ENCODE results near the gene WDR35.
"Not testable (repeated sequence)": the region's sequence is repeated elsewhere in the genome, so short reads cannot be mapped to it uniquely, and the experiment has no call there.

WDR35 gene

DNA sequence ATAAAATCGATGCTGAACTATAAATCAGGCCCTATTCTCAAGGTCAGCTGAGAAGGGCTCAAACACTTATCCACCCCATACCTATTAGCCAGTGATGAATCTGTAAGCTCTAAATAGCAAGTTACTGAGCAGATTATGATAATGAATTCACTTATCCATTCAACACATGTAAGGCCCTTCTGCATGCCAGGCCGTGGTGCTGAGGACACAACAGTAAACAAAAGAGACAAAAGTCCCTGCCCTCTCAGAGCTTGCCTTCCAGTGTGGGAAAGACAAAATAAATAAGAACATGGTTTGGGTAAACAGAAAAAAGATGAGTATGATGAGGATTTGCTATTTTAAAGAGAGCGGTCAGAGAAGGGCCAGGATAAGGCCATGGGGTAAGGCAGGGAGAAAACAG, 99.8 kb downstream of the WDR35 start:
- DNase-seq, result no peak

DNA sequence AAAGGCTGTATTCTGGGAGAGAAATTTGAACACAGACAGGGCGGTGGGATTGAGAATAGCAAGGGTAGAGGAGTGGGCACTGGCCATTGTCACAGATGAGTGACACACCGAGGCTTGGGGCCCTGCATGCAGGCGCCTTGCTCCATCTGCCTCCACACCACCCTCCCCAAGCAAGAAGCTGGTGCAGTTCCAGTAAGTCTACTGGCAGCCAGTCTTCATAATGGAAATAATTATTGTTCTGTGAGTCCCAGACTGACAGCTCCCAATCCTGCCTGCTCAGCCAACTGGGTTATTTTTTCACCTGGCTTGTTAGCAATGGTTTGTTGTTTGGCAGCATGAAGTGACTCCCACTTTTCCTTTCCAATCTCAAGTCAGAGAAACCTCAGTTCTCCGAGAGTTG, 101.1 kb downstream of the WDR35 start:
- DNase-seq, result no peak

DNA sequence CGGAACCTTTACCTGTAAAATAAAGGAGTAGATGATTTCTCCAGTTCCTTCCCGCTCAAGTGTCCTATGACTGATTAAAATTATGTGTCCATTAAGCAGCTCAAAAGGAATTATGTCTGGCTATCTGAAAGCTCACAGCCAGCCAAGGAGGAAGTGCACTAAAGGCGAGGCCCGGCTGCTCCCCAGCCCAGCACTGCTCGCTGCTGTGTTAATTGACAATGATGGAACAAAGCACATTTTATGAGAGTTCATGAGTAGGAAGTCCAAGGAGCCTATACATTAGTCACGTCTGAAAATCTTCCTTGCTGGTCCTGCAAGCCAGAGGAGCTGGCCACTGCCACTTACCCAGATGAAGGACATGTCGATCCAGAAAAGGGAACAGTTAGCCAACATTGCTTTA, 102.4 kb downstream of the WDR35 start:
- no peak for DNase-seq

DNA sequence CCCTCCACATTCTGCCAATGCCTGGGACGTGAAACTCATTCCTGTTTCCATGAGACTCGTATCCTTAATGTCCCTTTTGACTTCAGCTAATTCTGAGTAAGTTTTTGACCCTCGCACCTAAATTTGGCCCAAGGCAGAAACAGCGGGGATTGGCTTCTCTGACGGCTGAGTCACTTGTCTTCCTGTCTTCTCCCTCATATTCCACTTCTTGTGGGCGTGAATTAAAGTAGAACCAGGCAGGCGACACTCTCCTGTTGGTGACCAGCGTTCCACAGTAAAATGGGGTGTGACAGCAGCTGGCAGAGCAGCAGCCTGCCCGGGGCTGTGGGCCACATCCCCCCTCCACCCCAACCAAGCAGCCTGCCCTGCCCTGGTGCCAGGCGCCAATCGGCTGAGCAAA, 103.6 kb downstream of the WDR35 start:
- DNase-seq, result no peak

DNA sequence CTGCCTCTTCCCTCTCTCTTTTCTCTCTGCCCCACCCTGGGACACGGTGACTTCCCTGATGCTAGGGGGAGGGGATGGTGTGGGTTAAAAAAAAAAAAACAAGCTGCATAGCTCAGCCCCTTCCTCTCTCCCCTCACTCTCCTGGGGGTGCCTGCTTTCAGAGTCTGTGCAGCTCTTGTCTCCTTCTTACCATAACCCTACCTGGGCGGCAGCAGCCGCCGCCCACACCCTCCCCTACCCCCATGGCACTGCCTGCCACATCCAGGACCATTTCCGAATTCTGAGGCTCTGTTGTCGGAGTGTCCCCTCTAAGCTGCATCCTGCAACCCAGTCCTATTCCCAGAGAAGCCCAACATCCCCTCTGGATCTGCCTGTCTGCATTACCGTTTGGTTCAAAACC, 104.1 kb downstream of the WDR35 start:
- no peak for DNase-seq

DNA sequence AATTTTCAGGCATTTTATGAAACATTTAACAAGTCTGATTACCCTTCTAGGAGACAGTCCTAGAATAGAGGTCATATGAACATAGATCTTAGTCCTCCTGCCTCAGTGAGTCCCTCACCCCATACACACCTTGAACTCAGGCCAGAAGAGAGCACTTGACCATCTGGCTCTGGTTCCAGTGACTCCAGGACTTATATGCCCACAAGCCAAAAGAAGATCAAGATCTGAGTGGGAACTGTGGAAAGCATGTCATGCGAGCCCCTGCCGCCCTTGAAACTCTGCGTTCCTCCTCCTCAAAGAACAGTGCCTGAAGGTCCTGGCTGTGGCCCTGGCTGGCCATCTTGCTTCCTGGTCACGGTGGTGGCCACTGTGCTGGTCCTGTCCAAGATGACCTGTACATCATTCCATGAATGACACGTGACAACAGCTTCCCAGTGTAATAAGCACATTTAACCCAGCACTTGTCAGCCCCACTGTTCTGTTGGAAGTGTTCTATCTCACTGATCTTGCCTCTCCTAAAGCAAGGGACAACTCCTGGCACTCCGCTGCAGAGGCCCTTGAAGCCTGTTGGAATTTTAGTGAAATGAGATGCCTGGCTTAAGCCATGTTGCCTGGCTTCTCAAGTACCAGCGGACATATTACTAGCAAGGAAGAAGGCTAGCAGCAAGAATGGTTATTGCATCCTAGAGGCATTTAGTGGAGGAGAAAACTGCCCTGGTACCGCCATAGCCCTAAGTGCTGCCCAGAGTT, 105.8 kb downstream of the WDR35 start:
- no peak for DNase-seq

DNA sequence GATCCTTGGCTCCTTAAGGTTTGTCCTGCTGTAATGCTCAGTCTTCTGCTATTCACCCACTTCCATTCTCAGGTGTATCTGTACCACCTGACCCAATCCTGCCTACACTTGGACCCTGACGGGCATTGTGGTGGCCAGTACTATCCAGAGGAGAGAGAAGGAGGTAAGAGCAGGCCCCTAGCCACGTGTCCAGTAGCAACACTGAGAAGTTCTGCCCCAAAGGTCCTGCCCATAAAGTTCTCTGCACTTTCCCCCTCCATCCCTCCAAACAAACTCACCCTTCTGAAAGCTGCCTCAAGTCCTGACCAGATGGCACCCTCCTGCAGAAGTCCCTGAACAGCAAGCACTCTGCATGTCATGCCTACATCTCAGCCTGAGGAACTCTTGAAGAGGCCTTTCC, 106.4 kb downstream of the WDR35 start:
- no peak for DNase-seq

DNA sequence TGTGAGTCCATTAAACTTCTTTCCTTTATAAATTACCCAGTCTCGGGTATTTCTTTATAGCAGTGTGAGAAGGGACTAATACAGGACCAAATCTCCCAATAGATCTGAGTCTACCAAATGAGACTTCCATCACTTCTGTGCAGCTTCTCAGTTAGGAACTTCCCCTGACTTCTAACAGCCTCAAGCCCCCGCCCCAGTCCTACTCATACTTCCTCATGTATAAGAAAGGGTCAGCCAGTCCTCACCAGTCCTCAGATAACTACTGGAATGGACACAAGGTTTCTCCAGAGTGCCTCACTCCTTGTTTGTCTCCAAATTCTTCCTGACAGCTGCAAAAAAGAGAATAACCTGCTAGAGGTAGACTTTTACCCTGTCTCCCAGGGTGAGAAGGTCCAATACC, 107.6 kb downstream of the WDR35 start:
- no peak for DNase-seq

DNA sequence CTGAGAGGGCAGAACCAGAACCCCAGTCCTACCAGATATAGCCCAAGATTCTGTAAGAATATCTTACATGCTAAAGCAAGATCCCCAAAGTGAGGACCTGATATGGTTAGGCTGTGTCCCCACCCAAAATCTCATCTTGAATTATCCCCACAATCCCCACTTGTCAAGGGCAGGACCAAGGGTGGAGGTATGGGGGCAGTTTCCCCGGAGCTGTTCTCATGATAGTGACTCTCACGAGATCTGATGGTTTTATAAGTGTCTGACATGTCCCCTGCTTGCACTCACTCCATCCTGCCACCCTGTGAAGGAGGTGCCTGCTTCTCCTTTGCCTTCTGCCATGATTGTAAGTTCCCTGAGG, 108.0 kb downstream of the WDR35 start:
- no peak for DNase-seq

DNA sequence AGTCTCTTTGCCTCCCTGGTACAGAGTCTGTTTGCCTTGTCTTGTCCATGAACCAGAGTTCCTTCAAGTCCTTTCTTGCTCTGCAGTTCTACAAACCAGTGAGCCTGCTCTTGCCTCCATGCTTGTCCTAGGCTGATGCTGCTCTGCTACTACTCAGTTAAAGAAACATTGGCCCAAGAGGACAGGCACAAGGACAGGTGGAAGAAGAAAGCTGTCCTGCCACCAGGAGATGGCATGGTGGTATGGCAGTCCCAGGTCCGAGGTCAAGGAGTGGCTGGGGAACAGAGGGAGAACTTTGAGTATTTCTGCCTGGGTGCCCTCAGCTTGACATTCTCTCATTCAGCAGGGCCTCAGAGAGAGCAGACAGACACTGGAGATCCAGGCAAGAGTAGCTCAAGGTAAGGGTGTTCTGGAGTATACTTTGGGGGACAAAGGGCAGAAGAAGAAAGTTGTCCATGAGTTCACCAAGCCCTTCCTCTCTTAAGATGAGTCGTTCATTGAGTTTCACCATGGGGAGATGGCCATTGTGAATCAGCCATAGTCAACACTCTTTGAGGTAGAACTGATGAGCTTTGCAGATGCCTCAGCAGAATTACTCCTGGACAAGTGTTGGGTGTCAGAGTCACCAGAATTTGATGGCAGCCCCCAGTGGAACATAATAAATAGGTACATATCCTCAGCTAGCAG, 108.5 kb downstream of the WDR35 start:
- DNase-seq, result no peak

DNA sequence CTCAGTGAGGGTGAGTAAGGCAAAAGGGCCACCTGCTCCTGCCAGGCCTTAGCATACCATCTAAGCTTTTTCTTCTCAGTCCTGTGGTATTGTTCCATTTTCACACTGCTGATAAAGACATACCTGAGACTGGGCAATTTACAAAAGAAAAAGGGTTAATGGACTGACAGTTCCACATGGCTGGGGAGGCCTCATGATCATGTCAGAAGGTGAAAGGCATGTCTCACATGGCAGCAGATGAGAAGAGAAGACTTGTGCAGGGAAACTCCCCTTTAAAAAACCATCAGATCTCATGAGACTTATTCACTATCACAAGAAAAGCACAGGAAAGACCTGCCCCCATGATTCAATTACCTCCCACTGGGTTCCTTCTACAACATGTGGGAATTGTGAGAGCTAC, 109.7 kb downstream of the WDR35 start:
- DNase-seq, result not testable (repeated sequence)

DNA sequence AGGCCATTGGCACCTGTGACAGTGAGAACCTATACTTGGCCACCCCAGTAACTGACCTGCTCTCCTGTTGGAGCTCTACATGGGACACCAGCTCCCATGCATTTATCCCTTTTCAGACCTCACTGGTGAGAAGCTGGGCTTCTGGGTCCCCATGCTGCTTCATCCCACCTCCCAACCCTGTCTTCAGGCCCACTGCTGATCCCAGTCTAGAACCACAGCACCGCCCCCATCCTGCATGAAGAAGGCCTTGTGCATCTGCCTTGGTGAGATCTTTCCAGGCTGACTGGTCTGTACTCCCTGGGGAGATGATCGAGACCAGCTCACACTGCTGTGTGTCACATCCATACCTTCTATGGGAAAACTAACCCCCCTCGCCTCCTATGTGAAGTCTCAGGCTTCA, 110.8 kb downstream of the WDR35 start:
- DNase-seq, result no peak

DNA sequence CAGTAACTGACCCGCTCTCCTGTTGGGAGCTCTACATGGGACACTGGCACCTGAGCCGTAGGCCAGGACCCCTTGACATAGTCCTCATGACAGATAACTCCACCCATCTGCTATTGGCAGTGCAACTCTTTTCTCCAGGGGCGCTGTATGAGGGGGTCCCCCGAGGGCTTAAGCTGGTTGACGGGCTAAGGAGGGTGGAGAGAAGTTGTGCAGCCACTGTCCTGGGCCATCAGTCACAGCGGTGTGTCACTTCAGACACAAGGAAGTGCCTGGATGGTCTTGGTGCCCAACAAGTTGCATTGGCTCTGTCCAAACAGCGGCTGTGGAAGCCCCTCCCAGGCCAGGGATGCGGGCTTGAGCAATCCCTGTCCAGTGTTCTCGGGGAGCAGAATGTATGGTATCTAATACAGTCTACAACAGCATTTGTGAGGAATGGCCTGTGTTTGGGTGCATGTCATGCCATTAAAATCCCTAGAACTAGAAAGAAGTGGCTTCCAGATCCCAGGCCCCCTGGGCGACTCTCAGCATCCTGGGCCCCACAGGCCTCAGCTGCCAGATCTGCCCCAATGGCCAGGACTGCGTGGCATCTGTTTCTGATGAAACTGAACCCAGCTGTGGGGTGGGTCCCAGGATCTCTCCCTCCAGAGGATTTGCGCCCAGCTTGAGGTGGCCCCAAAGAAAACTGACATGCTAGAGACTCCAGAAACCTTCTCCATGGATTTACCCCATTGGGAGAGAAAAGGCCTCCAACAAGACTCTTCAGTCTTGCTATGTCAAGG, 111.4 kb downstream of the WDR35 start:
- DNase-seq, result no peak

DNA sequence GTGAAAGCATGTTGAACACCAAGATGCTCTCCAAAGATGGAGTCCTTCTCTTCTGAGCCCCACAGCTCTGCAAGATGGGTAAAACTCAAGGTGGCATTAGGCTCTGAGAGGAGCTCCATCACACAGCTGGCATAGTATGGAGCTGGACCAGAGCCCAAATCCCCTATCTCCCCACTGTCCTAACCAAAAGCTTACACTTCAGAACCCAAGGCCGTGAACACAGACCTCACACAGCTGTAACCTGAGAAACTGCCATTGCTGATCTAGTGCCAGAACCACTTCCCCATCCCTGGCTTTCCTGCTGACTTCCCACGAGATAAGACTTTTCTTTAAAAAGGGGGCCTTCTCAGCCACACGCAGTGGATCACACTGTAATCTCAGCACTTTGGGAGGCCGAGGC, 113.2 kb downstream of the WDR35 start:
- DNase-seq, result no peak

DNA sequence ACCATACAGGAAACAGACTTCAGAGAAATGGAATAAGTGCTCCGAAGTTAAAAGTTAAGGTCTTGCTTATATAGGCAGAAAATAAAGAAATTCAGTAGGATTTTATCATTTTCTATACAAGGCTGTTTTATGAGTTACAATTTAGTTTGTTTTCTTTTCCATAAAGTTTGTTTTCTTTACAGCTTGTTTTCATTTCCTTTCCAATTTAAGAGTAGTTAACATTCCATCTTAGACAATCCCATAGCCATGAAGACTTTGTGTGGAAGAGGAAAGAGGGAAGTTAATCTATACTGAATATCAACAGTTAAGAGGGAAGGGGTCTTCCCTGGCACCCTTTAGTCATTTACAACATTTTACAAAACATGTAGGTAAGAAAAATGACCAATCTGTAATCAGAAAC, 114.6 kb downstream of the WDR35 start:
- DNase-seq, result no peak

DNA sequence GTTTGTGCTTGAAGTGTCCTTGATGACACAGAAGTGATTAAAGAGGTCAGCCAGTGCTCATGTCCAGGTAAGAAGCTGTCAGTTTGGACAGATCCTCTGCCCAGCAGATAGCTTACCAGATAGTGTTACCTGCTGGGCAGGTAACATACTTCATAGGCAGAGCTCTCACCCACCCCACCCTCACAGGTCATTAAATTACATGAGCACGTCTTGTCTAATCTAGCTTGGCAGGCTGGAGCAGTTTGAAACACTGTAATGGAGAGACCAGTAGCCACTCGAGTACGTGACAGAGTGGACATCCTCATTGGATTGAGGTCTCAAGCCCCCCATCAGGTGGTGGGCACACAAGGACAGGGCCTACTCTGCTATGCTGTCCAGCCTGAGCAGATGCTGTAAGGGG, 115.2 kb downstream of the WDR35 start:
- no peak for DNase-seq

DNA sequence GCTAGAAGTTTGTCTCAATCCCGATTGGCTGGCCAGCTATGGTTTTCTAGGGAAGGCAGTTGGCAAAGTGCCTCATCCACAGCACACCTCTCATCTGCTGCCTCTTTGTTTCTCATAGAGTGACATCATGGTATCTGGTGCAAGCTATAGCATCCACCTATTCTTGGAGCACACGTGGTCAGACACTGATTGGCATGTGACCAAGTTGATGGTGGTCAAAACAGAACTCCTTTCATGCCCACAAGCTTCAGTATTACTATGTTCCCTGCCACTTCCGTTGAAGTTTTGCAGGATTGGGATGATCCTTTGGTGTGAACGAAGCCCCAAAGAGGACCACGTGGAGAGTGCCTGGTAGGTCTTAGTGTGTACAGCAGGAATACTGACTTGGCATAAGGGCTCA, 116.9 kb downstream of the WDR35 start:
- DNase-seq, result no peak

DNA sequence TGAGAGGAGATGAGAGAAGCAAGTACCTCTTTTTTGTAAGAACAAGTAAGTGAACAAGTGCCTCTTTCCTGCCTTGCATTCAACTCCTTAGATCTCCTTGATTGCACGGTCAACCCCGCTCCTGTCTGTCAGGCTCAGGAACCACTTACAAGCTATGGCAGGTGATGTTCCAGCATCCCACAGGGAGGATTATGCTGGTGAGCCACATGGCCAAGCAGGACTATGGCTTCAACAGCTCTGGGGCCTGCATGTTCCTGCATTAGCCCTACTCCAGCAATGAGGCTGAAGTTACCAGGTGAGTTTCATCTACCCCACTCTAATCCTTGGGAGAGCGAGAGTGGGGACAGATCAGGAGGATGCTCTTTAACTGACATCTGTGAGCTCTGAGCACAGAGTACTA, 117.6 kb downstream of the WDR35 start:
- DNase-seq, result no peak

DNA sequence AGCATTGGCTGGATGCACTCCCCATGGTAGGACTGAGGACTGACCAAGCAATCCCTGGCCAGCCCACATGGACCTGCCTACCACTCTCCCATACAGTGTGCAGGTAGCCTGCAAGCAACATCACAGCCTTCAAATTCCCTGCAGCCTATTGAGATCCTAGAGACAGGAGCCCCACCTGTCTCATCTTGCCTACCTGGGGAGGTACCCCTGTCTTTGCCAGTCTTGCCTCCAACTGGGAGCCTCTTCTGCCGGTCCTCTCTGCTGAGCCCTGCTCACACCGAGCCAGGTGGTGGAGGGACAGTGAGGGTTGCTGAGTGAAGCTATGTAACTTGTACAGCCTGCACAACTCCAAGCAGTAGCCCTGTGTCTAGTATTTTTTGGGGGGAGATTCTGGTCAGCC, 118.1 kb downstream of the WDR35 start:
- no peak for DNase-seq

DNA sequence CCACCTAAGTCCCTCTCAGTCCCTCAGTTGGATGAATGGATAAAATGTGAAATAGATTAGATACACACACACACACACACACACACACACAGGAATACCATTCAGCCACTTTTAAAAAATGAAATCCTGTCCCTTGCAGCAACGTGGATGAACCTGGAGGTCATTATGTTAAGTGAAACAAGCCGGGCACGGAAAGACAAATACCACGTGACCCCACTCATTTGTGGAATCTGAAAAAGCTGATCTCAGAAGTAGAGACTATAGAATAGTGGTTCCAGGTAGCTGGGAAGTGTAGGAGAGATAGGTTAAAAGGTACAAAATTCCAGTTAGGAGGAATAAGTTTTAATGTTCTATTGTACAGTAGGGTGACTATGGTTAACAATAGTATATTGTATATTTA, 119.1 kb downstream of the WDR35 start:
- DNase-seq, result no peak

DNA sequence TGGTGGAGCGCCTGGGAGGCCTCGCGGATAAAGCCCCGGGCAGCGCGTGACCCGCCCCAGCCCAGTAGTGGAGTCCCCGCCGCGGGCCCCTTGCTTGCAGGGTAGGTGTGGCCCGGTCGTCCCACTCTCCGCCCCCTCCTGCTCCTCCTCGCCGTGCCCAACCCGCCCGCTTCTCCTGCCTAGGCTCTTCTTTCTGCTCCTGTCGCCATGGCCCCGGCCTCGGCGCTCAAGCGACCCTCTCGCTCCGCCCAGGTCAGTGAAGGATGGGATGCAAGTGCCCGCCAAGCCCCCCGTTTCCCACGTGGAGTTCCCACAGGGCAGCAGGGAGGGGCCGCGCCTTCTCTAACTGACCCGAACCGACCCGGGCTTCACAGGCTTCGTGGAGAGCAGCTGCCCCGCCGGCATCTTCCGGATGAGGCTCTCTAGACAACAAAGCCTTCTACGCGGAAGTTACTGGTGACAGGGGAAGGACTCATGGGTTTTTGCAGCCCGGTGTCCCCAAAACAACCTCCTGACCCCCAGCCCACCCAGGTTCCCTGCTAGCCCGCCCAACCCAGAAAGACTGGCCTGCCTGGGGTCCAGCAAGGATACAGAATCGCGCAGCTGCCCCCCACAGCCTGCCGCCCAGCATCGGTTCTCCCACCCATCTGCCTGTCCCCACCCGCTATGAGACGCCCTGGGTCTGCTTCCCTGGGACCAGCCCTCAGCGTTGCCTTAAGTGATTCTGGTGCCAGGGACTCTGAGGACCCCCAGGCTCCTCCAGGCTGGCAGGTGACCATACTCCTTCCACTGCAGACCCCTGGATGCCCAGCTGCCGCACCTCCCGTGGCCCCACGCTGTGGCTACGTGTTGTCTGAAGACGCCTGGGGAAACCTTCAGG, 121.0 kb downstream of the WDR35 start:
- DNase-seq, result peak; percentile 49

DNA sequence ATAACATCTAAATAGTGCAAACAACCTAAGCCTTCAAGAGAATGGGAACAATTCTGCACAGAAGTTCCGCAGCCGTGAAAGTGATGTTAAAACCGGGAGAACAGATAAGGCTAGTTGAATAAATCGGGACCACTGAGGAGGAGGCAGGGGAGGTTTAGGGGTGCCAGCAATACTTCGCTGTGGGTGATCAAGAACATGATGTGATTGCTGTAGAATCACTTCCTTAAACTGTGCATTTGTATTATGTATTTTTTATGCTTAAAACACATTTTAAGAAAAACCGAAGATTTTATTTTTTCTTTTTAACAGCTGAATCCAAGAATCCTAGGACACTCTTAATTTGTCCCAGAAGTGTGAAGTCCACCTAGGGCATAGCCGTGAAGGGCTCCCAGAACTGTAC, 121.7 kb downstream of the WDR35 start:
- no peak for DNase-seq

DNA sequence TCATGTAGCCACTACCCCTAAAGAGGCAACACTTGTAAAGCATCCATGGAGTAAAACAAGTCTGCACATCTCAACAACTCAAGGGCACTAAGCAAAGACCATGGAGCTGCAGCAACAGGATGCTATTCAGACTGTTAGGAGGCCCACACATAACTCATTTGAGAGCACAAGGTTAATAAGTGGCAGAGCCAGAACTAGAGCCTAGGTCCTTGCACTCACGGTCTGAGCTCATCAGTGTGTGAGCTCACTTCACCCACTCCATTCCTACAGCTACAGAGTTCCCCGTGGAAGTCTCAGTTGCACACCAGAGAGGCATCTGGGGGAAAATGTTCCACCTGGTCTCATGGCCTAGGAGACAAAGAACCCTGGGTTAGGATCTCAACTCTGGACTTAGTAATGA, 123.1 kb downstream of the WDR35 start:
- DNase-seq, result no peak

Data from activated CD4-positive, alpha-beta T cell treated with anti-CD3 and anti-CD28 coated beads, Interleukin-2, Interleukin-6, amounts not matched to agents 100 ng/mL and 50 ng/mL, durations not matched to agents 16 hours and 8 hours (primary cell).